ENCODE results near the gene PACS2. TPM values are rescaled to one million over a fixed set of nuclear protein-coding genes. Genes with fewer than 3 reads are reported as not detected.
A peak's percentile ranks its signal among the peaks of the same experiment; 100 is the strongest.
"Not testable (repeated sequence)": the region's sequence is repeated elsewhere in the genome, so short reads cannot be mapped to it uniquely, and the experiment has no call there.

Gene PACS2
- total RNA-seq, 1 donor from 2014 or later = 22.5 TPM

- Histone ChIP-seq H3K9me3 (ENCODE audit: low read depth) (no peaks in the 10 kb centered on the region), H3K9ac (no peak overlapping the region), H3K4me2 (no peak overlapping the region), H3F3A (ENCODE audit: low read depth) (no peaks in the 10 kb centered on the region), H3K27ac (no peak overlapping the region), H3K4me3 (no peak overlapping the region), H4K20me1 (ENCODE audit: low read depth) (peaks cover 24% of the 10 kb centered on the region), H2AFZ (replicated peaks) (no peak overlapping the region), H3K36me3 (no peaks in the 10 kb centered on the region), H3K27me3 (no peaks in the 10 kb centered on the region), H3K79me2 (ENCODE audit: low read depth) (no peaks in the 10 kb centered on the region), H3K4me1 (peaks cover 3% of the 10 kb centered on the region)
- Mint-ChIP-seq H3K36me3 (peaks cover 3% of the 10 kb centered on the region), H3K9me3 (peaks cover 8% of the 10 kb centered on the region), H3K4me1 (peaks cover 23% of the 10 kb centered on the region), H3K4me3 (no peak overlapping the region), H3K27me3 (ENCODE audit: insufficient read depth, low read depth) (no peaks in the 10 kb centered on the region), H3K27ac (no peak overlapping the region)
- DNase-seq (ENCODE audit: low spot score) = no peak
- no peak for TF ChIP-seq EZH2 (IDR thresholded peaks at IDR 0.05)
- TF ChIP-seq CTCF (IDR thresholded peaks at IDR 0.05) = no peak
- no peak for TF ChIP-seq EZH2phosphoT487 (IDR thresholded peaks at IDR 0.05)
Measured at GRCh38 chr14:105333613-105334364, 19.2 kb downstream of the PACS2 start.

GRCh38 chr14:105334383-105335230 lies 20.1 kb downstream of the PACS2 start:
- Histone ChIP-seq H2AFZ (replicated peaks) (no peak overlapping the region), H3K4me2 (no peak overlapping the region), H3K27ac (no peak overlapping the region), H3K27me3 (no peaks in the 10 kb centered on the region), H3K9me3 (ENCODE audit: low read depth) (no peaks in the 10 kb centered on the region), H3F3A (ENCODE audit: low read depth) (no peaks in the 10 kb centered on the region), H3K4me3 (no peak overlapping the region), H3K36me3 (no peaks in the 10 kb centered on the region), H3K79me2 (ENCODE audit: low read depth) (no peaks in the 10 kb centered on the region), H3K4me1 (no peaks in the 10 kb centered on the region), H3K9ac (no peak overlapping the region), H4K20me1 (ENCODE audit: low read depth) (peaks cover 15% of the 10 kb centered on the region)
- peaks cover 8% of the 10 kb centered on the region for H3K9me3 Mint-ChIP-seq
- no peak overlapping the region for H3K4me3 Mint-ChIP-seq
- peaks cover 16% of the 10 kb centered on the region for H3K4me1 Mint-ChIP-seq
- peaks cover 3% of the 10 kb centered on the region for H3K36me3 Mint-ChIP-seq
- peak overlapping the region; percentile 69 for H3K27ac Mint-ChIP-seq
- TF ChIP-seq EZH2phosphoT487 (IDR thresholded peaks at IDR 0.05) = no peak
- no peak for TF ChIP-seq EZH2 (IDR thresholded peaks at IDR 0.05)
- no peak for TF ChIP-seq CTCF (IDR thresholded peaks at IDR 0.05)
- H3K27me3 Mint-ChIP-seq (ENCODE audit: insufficient read depth, low read depth) = no peaks in the 10 kb centered on the region
- DNase-seq (ENCODE audit: low spot score) = no peak

- H3K36me3 Mint-ChIP-seq; H3K4me2 ChIP-seq; H3K27me3 Mint-ChIP-seq (ENCODE audit: insufficient read depth, low read depth); DNase-seq (ENCODE audit: low spot score); H3K36me3 ChIP-seq; H3K4me1 ChIP-seq; H3K27ac Mint-ChIP-seq; H3K9me3 Mint-ChIP-seq; H3K79me2 ChIP-seq (ENCODE audit: low read depth); H3K9me3 ChIP-seq (ENCODE audit: low read depth); H3K4me3 ChIP-seq; H3K4me3 Mint-ChIP-seq; H2AFZ ChIP-seq (replicated peaks); H3K9ac ChIP-seq; H3K27ac ChIP-seq; H3F3A ChIP-seq (ENCODE audit: low read depth); H3K27me3 ChIP-seq: not testable (repeated sequence)
- peaks cover 14% of the 10 kb centered on the region for H4K20me1 ChIP-seq (ENCODE audit: low read depth)
- H3K4me1 Mint-ChIP-seq = peaks cover 14% of the 10 kb centered on the region
Measured at GRCh38 chr14:105335231-105335542, 20.6 kb downstream of the PACS2 start.
